ENCODE data around the gene ADGRG3.

DNA sequence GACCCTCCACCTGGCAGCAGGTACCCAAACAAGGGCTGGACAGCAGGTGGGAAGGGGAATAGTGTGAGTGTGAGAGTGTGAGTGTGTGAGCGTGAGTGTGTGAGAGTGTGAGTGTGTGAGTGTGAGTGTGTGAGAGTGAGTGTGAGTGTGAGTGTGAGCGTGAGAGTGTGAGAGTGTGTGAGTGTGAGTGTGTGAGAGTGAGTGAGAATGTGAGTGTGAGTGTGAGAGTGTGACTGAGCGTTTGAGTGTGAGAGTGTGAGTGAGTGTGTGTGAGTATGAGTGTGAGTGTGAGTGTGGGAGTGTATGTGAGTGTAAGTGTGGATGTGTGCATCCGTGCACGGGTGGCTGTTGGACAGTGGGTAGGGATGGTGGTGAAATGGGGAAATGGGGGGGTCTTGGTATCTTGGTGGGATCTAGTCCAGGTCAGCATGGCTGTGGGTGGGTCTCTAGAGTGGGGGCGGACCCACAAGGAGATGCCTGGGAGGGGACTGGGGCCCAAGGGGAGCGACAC lies 39.3 kb upstream of the ADGRG3 start:
- TF ChIP-seq, protein P1, sequence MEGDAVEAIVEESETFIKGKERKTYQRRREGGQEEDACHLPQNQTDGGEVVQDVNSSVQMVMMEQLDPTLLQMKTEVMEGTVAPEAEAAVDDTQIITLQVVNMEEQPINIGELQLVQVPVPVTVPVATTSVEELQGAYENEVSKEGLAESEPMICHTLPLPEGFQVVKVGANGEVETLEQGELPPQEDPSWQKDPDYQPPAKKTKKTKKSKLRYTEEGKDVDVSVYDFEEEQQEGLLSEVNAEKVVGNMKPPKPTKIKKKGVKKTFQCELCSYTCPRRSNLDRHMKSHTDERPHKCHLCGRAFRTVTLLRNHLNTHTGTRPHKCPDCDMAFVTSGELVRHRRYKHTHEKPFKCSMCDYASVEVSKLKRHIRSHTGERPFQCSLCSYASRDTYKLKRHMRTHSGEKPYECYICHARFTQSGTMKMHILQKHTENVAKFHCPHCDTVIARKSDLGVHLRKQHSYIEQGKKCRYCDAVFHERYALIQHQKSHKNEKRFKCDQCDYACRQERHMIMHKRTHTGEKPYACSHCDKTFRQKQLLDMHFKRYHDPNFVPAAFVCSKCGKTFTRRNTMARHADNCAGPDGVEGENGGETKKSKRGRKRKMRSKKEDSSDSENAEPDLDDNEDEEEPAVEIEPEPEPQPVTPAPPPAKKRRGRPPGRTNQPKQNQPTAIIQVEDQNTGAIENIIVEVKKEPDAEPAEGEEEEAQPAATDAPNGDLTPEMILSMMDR (IDR thresholded peaks at IDR 0.05; ENCODE audit: poor library complexity) = no peak
- TF ChIP-seq EZH2 (IDR thresholded peaks at IDR 0.05; ENCODE audit: borderline replicate concordance) (no peak), EZH2phosphoT487 (IDR thresholded peaks at IDR 0.05; ENCODE audit: low read depth, severe bottlenecking, unreplicated experiment) (no peak)
